SKM-1 treated with dmso at 0.1 percent for 144 hours (cell line): ENCODE data around the gene TNFSF13.

ENCODE experiments used
- DNase-seq: peaks from one replicate; lab custom pipeline; 2025; ENCODE audit not compliant: unreplicated experiment; lab: John Stamatoyannopoulos, UW

TNFSF13 gene

GRCh38 chr17:7551396-7551795 lies 7.2 kb upstream of the TNFSF13 start:
- DNase-seq: no peak

- peak; percentile 66 for DNase-seq
Observed at GRCh38 chr17:7552621-7553051, 5.9 kb upstream of the TNFSF13 start.

DNA sequence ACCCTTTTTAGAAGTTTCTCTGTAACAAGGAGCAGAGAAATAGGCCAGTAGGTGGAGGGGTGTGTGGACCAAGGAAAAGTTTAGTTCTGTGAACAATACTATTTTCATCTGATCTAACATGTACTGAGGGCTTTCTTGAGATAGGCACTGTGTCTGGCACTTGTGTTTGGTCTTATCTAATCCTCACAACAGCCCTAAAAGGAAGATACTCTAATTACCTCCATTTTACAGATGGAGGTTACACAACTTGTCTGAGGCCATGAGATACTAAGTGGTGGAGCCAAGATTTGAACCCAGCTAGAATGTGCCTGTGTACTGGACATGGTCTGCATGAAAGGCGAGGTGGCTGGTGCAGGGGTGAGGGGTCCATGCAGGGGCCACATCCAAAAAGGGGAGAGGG lies 5.2 kb upstream of the TNFSF13 start:
- no peak for DNase-seq

DNA sequence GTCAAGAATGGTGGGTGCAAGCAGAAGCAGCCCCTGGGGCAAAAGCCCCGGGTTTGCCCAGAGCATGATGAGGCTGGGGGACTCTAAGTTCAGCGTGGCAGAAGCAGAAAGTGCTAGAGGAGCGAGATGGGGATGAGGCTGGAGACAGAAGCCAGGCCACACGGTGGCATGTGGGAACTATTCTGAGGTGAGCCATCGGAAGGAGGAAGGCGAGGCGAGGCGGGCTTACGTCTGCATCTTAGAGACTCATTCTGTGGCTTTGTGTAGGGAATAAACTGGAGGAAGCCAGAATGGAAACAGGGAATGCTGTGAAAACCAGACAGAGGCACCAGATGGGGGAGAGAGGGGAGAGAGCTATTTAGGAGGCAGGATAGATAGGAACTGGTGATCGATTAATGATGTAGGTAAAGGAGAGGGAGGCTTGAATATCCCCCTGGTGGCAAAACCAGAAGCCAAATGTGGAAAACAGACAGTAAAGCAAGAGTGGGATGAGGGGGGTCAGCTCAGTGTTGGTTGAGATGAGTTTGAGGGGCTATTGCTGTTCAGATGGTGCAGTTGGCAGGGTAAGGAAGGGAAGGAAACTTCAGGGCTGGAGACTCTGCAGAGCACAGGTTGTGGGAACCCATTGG lies 3.1 kb upstream of the TNFSF13 start:
- no peak for DNase-seq

GRCh38 chr17:7556627-7557026 lies 1.9 kb upstream of the TNFSF13 start:
- no peak for DNase-seq

- no peak for DNase-seq
Observed at GRCh38 chr17:7557147-7557764, 1.3 kb upstream of the TNFSF13 start.

GRCh38 chr17:7557775-7558543 lies 591 bp upstream of the TNFSF13 start:
- DNase-seq: peak; percentile 31

GRCh38 chr17:7559320-7560171 lies 996 bp downstream of the TNFSF13 start:
- DNase-seq: no peak

GRCh38 chr17:7560172-7561027 lies 1.9 kb downstream of the TNFSF13 start:
- DNase-seq: peak; percentile 33

DNA sequence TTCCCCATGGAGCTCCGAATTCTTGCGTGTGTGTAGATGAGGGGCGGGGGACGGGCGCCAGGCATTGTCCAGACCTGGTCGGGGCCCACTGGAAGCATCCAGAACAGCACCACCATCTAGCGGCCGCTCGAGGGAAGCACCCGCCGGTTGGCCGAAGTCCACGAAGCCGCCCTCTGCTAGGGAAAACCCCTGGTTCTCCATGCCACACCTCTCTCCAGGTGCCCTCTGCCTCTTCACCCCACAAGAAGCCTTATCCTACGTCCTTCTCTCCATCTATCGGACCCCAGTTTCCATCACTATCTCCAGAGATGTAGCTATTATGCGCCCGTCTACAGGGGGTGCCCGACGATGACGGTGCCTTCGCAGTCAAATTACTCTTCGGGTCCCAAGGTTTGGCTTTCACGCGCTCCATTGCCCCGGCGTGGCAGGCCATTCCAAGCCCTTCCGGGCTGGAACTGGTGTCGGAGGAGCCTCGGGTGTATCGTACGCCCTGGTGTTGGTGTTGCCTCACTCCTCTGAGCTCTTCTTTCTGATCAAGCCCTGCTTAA lies 2.6 kb downstream of the TNFSF13 start:
- peak; percentile 54 for DNase-seq

DNA sequence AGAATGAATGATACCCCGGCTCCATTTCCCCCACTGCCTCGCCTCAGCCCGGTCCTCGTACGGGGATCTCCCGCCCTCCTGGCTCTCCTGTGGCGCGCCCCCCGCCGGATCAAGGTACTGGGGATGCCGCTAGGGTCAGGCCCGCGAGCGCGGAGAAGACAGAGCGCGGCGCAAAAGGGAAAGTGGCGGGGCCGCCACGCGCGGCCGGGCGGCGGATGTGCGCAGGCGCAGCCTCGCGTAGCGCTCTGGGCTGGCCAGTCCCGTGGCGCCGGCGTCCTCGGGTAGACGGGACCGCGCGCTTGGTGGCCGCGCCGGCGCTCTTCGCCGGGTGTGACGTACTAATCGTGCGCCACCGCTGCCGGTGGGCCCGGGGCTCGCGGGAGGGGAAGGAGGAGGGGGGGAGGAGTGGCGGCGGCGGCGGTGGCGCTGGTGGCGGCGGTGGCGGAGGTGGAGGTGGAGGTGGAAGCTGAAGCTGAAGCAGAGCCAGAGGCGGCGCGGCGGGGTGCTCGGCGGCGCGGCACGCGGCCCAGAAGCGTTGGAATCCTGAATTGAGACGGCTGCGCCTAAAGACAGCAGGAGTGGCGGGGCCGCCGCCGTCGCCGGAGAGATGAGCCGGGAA lies 3.1 kb downstream of the TNFSF13 start, which contains the start of gene SENP3:
Gene SENP3 (plus strand): TSS at position 331 of the 619 bp plus-strand sequence. CDS start 1,158 bp downstream, outside the sequence.
- peak; percentile 57 for DNase-seq

DNA sequence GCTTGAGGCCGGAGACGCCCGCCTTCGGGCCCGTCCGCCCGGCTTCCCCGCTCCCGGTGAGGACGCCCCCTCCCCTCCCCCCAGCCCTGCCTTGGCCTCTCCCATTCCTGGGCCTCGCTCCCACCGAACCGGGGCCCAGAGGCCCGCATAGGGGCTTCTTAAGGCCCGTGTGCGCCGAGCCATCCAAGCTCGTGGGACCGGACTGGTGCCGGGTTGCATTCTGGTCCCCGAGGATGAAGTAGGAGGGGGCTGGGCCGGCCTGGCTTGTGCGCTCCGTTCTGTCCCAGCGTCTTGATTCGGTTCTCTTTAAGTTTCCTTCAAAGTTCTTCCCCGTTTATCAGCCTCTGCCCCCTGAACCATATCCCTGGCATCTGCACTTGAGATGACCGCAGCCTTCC lies 3.7 kb downstream of the TNFSF13 start:
- no peak for DNase-seq

- DNase-seq: no peak
Observed at GRCh38 chr17:7563115-7563869, 4.7 kb downstream of the TNFSF13 start.

DNA sequence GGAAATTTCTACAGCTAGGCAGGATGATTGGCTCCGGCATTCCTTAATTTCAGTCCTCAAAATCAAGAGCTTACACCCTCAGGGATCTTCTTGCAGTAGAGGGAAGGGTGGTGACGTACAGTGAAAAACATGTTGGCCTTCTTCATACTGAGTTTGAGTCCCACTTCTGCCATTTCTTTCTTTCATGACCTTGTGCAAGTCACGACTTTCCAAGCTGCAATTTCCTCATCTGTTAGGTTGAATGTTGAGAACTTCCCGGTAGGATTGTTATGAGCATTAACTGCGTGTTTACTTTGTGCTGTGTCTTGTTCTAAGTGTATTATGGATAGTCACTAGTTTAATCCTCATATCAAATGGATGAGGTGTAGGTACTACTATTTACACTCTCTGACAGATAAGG lies 11.0 kb downstream of the TNFSF13 start:
- no peak for DNase-seq

DNA sequence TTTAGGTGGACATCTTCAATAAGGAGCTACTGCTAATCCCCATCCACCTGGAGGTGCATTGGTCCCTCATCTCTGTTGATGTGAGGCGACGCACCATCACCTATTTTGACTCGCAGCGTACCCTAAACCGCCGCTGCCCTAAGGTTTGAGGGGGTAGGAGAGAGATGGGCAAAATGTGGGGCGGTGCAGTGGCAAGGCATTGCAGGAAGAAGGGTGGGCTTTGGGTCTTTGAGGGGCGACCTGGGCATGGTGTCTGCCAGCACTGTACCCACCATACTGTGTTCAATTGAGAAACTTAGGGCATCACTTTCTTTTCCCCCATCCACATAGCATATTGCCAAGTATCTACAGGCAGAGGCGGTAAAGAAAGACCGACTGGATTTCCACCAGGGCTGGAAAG lies 11.8 kb downstream of the TNFSF13 start:
- DNase-seq: no peak

GRCh38 chr17:7572338-7572587 lies 13.7 kb downstream of the TNFSF13 start:
- DNase-seq: peak; percentile 94

DNA sequence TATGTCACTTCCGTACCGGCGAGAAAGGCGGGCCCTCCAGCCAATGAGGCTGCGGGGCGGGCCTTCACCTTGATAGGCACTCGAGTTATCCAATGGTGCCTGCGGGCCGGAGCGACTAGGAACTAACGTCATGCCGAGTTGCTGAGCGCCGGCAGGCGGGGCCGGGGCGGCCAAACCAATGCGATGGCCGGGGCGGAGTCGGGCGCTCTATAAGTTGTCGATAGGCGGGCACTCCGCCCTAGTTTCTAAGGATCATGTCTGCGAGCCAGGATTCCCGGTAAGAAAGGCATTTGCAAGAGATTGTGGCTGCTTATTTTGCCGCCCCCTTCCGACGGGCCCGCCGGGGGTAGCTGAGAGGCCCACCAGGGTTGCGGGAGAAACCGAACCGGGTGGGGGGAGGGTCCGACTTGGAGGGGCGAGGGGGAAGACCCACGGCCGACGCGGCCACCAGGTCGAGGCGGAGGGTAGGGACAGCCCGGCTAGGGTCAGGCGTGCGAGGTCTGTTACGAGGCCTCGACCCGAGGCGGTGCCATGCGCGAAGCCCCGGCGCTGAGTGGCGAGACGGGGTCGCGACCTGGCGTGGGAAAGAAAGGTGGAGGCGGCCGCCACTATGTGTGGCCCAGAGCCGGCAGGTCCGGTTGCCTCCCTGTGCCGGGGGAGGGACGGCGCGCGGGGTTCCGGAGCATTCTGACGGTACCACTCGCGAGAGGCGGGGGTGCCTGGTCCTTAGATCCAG lies 14.2 kb downstream of the TNFSF13 start:
- DNase-seq: peak; percentile 94

GRCh38 chr17:7573324-7574080 lies 15.0 kb downstream of the TNFSF13 start:
- peak; percentile 76 for DNase-seq
